Measurements from ENCODE around the gene RABGAP1L. TPM values are rescaled to one million over a fixed set of nuclear protein-coding genes. Genes with fewer than 3 reads are reported as not detected.
"Not testable (repeated sequence)": the region's sequence is repeated elsewhere in the genome, so short reads cannot be mapped to it uniquely, and the experiment has no call there.

Gene RABGAP1L
- total RNA-seq, 4 donors from 2014 or later, result 39.3 to 101 (median 63.7) TPM

GRCh38 chr1:174405219-174405618 is 245.9 kb downstream of the RABGAP1L start:
- intact Hi-C loops (cut with DNase I), result no loop called here
- H3K4me1 ChIP-seq, result no peaks in the 10 kb centered on the region
- H3K27me3 ChIP-seq, result no peaks in the 10 kb centered on the region
- WGBS, result 97% methylated on average over 1 of the region's 1 CpG
- no peaks in the 10 kb centered on the region for H3K36me3 ChIP-seq
- TF ChIP-seq EP300 (IDR thresholded peaks at IDR 0.05) (no peak), POLR2AphosphoS5 (IDR thresholded peaks at IDR 0.05) (no peak), POLR2A (IDR thresholded peaks at IDR 0.05; ENCODE audit: low read depth) (no peak), CTCF (IDR thresholded peaks at IDR 0.05) (no peak)
- no peak for DNase-seq (ENCODE audit: extremely low spot score)
- H3K9me3 ChIP-seq, result no peaks in the 10 kb centered on the region
- no peak overlapping the region for H3K4me3 ChIP-seq
- H3K27ac ChIP-seq (replicated peaks in 1 of 4), result no peak overlapping the region

GRCh38 chr1:174406421-174406820 is 247.1 kb downstream of the RABGAP1L start:
- TF ChIP-seq POLR2A (IDR thresholded peaks at IDR 0.05; ENCODE audit: low read depth) (no peak), EP300 (IDR thresholded peaks at IDR 0.05) (no peak), POLR2AphosphoS5 (IDR thresholded peaks at IDR 0.05) (no peak), CTCF (IDR thresholded peaks at IDR 0.05) (no peak)
- no peaks in the 10 kb centered on the region for H3K4me1 ChIP-seq
- H3K27ac ChIP-seq (replicated peaks in 1 of 4), result no peak overlapping the region
- no peaks in the 10 kb centered on the region for H3K9me3 ChIP-seq
- no peak overlapping the region for H3K4me3 ChIP-seq
- no peak for DNase-seq (ENCODE audit: extremely low spot score)
- no peaks in the 10 kb centered on the region for H3K27me3 ChIP-seq
- 95% methylated on average over 4 of the region's 4 CpGs for WGBS
- no peaks in the 10 kb centered on the region for H3K36me3 ChIP-seq
- intact Hi-C loops (cut with DNase I), result no loop called here

- H3K4me1 ChIP-seq, result no peaks in the 10 kb centered on the region
- intact Hi-C loops (cut with DNase I), result no loop called here
- no peak overlapping the region for H3K4me3 ChIP-seq
- no peak overlapping the region for H3K27ac ChIP-seq (replicated peaks in 1 of 4)
- DNase-seq (ENCODE audit: extremely low spot score), result no peak
- 100% methylated on average over 3 of the region's 3 CpGs for WGBS
- no peaks in the 10 kb centered on the region for H3K36me3 ChIP-seq
- TF ChIP-seq CTCF (IDR thresholded peaks at IDR 0.05), result no peak
- H3K9me3 ChIP-seq, result no peaks in the 10 kb centered on the region
- no peaks in the 10 kb centered on the region for H3K27me3 ChIP-seq
These were observed 248.3 kb downstream of the RABGAP1L start for GRCh38 chr1:174407665-174408064.

- WGBS, result 48% methylated on average over 2 of the region's 2 CpGs
- intact Hi-C loops (cut with DNase I), result no loop called here
- H3K9me3 ChIP-seq, result no peaks in the 10 kb centered on the region
- no peaks in the 10 kb centered on the region for H3K36me3 ChIP-seq
- H3K4me3 ChIP-seq, result no peak overlapping the region
- no peaks in the 10 kb centered on the region for H3K4me1 ChIP-seq
- no peak for DNase-seq (ENCODE audit: extremely low spot score)
- H3K27me3 ChIP-seq, result no peaks in the 10 kb centered on the region
- H3K27ac ChIP-seq (replicated peaks in 1 of 4), result no peak overlapping the region
- no peak for TF ChIP-seq EP300 (IDR thresholded peaks at IDR 0.05)
- no peak for TF ChIP-seq POLR2A (IDR thresholded peaks at IDR 0.05; ENCODE audit: low read depth)
- TF ChIP-seq CTCF (IDR thresholded peaks at IDR 0.05), result no peak
- TF ChIP-seq POLR2AphosphoS5 (IDR thresholded peaks at IDR 0.05), result no peak
These were observed 248.8 kb downstream of the RABGAP1L start for GRCh38 chr1:174408146-174408545.

- H3K27ac ChIP-seq (replicated peaks in 1 of 4); intact Hi-C loops (cut with DNase I); H3K27me3 ChIP-seq; DNase-seq (ENCODE audit: extremely low spot score); H3K9me3 ChIP-seq; H3K36me3 ChIP-seq; H3K4me1 ChIP-seq; H3K4me3 ChIP-seq: not testable (repeated sequence)
- 93% methylated on average over 3 of the region's 3 CpGs for WGBS
These were observed 250.5 kb downstream of the RABGAP1L start for GRCh38 chr1:174409801-174410200.
